ENCODE data around the gene SLC13A1. TPM values are rescaled to one million over a fixed set of nuclear protein-coding genes. Genes with fewer than 3 reads are reported as not detected.

SLC13A1 gene
- polyA plus RNA-seq, 2 of the 4 experiments (the other 2 are of a cell fraction), result not detected

DNA sequence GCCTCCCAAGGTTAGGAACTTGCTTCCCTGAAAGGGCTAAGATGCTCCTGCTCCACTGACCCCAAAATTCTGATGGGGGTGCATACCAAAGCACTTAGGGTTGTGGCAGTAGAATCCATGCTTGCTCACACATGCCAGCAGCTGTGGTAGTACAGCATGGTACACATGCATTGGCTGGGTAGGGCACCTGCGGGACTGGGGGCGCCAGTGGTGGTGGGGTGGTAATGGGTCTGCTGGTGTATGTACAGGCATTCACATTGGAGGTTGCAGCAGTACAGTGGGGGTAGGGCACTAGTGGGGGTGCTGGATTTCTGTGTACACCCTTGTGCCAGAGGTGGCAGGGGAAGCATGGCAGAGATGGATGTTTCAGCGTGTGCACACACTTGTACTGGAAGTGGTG, 132.0 kb downstream of the SLC13A1 start:
- no peak for FAIRE-seq
- Histone ChIP-seq H3K4me3 (no peak overlapping the region), H3K4me1 (no peaks in the 10 kb centered on the region), H3K4me2 (no peak overlapping the region), H3K9me3 (no peaks in the 10 kb centered on the region), H3K27ac (no peak overlapping the region)
- CTCF ChIA-PET, result no interaction called here
- no peak for TF ChIP-seq JUN (IDR thresholded peaks at IDR 0.05)
- no peak for TF ChIP-seq KDM5A (IDR thresholded peaks at IDR 0.05)
- TF ChIP-seq, protein P1, sequence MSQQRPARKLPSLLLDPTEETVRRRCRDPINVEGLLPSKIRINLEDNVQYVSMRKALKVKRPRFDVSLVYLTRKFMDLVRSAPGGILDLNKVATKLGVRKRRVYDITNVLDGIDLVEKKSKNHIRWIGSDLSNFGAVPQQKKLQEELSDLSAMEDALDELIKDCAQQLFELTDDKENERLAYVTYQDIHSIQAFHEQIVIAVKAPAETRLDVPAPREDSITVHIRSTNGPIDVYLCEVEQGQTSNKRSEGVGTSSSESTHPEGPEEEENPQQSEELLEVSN (IDR thresholded peaks at IDR 0.05; ENCODE audit: borderline replicate concordance, low read depth), result no peak
- TF ChIP-seq NR3C1 (IDR thresholded peaks at IDR 0.05), result no peak
- no peak for TF ChIP-seq ZFP36 (IDR thresholded peaks at IDR 0.05; ENCODE audit: borderline replicate concordance, partially characterized antibody)
- TF ChIP-seq, protein P2, sequence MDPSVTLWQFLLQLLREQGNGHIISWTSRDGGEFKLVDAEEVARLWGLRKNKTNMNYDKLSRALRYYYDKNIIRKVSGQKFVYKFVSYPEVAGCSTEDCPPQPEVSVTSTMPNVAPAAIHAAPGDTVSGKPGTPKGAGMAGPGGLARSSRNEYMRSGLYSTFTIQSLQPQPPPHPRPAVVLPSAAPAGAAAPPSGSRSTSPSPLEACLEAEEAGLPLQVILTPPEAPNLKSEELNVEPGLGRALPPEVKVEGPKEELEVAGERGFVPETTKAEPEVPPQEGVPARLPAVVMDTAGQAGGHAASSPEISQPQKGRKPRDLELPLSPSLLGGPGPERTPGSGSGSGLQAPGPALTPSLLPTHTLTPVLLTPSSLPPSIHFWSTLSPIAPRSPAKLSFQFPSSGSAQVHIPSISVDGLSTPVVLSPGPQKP (IDR thresholded peaks at IDR 0.05; ENCODE audit: low read depth, low read length), result no peak
- TF ChIP-seq, protein P3, sequence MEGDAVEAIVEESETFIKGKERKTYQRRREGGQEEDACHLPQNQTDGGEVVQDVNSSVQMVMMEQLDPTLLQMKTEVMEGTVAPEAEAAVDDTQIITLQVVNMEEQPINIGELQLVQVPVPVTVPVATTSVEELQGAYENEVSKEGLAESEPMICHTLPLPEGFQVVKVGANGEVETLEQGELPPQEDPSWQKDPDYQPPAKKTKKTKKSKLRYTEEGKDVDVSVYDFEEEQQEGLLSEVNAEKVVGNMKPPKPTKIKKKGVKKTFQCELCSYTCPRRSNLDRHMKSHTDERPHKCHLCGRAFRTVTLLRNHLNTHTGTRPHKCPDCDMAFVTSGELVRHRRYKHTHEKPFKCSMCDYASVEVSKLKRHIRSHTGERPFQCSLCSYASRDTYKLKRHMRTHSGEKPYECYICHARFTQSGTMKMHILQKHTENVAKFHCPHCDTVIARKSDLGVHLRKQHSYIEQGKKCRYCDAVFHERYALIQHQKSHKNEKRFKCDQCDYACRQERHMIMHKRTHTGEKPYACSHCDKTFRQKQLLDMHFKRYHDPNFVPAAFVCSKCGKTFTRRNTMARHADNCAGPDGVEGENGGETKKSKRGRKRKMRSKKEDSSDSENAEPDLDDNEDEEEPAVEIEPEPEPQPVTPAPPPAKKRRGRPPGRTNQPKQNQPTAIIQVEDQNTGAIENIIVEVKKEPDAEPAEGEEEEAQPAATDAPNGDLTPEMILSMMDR (IDR thresholded peaks at IDR 0.05), result no peak
- no peak for TF ChIP-seq MYC (IDR thresholded peaks at IDR 0.05; ENCODE audit: borderline replicate concordance, low read length)
- TF ChIP-seq FOXS1 (CRISPR knock-in tag; IDR thresholded peaks at IDR 0.05), result no peak
- POLR2A ChIA-PET, result no interaction called here
- no peak for DNase-seq (ENCODE audit: low read depth in 1 of 2, low spot score in 1 of 2)
- no peak for ATAC-seq
- 0% methylated on average over 1 of the region's 3 CpGs for WGBS (ENCODE audit: missing lambda C conversion rate)

Other genes starting within 250 kb of the SLC13A1 start
- gene TAS2R16, start 204.3 kb downstream of the SLC13A1 start, polyA plus RNA-seq (2011; rRNA removed), result not detected in 2 replicates
- gene TAS2R16, start 204.3 kb downstream of the SLC13A1 start, polyA plus RNA-seq (2017; fragmentation: RNase III; extraction: RNeasy Plus Mini Kit Qiagen cat#74134 plus additional on column Dnase treatment), result not detected in 3 replicates